ENCODE measurements around the gene ADAMTS4.
A peak's percentile ranks its signal among the peaks of the same experiment; 100 is the strongest.

Gene ADAMTS4

GRCh38 chr1:161157867-161158266, 41.0 kb downstream of the ADAMTS4 start:
- TF ChIP-seq EZH2phosphoT487 (IDR thresholded peaks at IDR 0.05; ENCODE audit: borderline replicate concordance, low read length), result no peak
- no peak for TF ChIP-seq CTCF (IDR thresholded peaks at IDR 0.05; ENCODE audit: low read depth, low read length, poor library complexity, severe bottlenecking)
- H3K79me2 ChIP-seq (ENCODE audit: control insufficient read depth, low read length), result peaks cover 33% of the 10 kb centered on the region
- peaks cover 42% of the 10 kb centered on the region for H3K36me3 ChIP-seq (ENCODE audit: control insufficient read depth, low read length)
- H3K27ac ChIP-seq (ENCODE audit: low read depth, low read length), result no peak overlapping the region
- H4K20me1 ChIP-seq (ENCODE audit: control insufficient read depth, insufficient read depth, low read depth, low read length), result no peaks in the 10 kb centered on the region
- H3F3A ChIP-seq (ENCODE audit: control insufficient read depth, insufficient read depth), result peaks cover 16% of the 10 kb centered on the region
- H3K4me3 ChIP-seq (ENCODE audit: low read length), result no peak overlapping the region
- H3K9me3 ChIP-seq (ENCODE audit: control insufficient read depth, insufficient read depth, low read length), result no peaks in the 10 kb centered on the region
- no peak overlapping the region for H3K4me2 ChIP-seq (ENCODE audit: low read length)
- H3K4me1 ChIP-seq (ENCODE audit: control insufficient read depth, low read length), result peaks cover 32% of the 10 kb centered on the region
- H3K27me3 ChIP-seq (ENCODE audit: control insufficient read depth, low read length), result no peaks in the 10 kb centered on the region
- H3K9me2 ChIP-seq (replicated peaks; ENCODE audit: control insufficient read depth, low read length), result no peaks in the 10 kb centered on the region

- Histone ChIP-seq H3K4me2 (ENCODE audit: low read length) (peak within 1 kb of the TSS; percentile 77), H3K9me3 (ENCODE audit: control insufficient read depth, insufficient read depth, low read length) (no peaks in the 10 kb centered on the region), H3F3A (ENCODE audit: control insufficient read depth, insufficient read depth) (peaks cover 16% of the 10 kb centered on the region), H3K9me2 (replicated peaks; ENCODE audit: control insufficient read depth, low read length) (no peaks in the 10 kb centered on the region), H3K27me3 (ENCODE audit: control insufficient read depth, low read length) (no peaks in the 10 kb centered on the region), H3K4me3 (ENCODE audit: low read length) (peak within 1 kb of the TSS; percentile 75), H3K79me2 (ENCODE audit: control insufficient read depth, low read length) (peaks cover 19% of the 10 kb centered on the region), H3K36me3 (ENCODE audit: control insufficient read depth, low read length) (peaks cover 28% of the 10 kb centered on the region), H3K27ac (ENCODE audit: low read depth, low read length) (peak within 1 kb of the TSS; percentile 77), H3K4me1 (ENCODE audit: control insufficient read depth, low read length) (peaks cover 20% of the 10 kb centered on the region), H4K20me1 (ENCODE audit: control insufficient read depth, insufficient read depth, low read depth, low read length) (no peaks in the 10 kb centered on the region)
- no peak for TF ChIP-seq CTCF (IDR thresholded peaks at IDR 0.05; ENCODE audit: low read depth, low read length, poor library complexity, severe bottlenecking)
- TF ChIP-seq EZH2phosphoT487 (IDR thresholded peaks at IDR 0.05; ENCODE audit: borderline replicate concordance, low read length), result no peak
Measured at GRCh38 chr1:161153682-161154337, 45.0 kb downstream of the ADAMTS4 start, which contains the start of gene UFC1. Gene UFC1, plus strand, starts transcription at chr1:161153978. Its CDS starts 20 bp downstream, at chr1:161153998.

GRCh38 chr1:161153176-161153575, 45.7 kb downstream of the ADAMTS4 start:
- TF ChIP-seq EZH2phosphoT487 (IDR thresholded peaks at IDR 0.05; ENCODE audit: borderline replicate concordance, low read length), result no peak
- no peak for TF ChIP-seq CTCF (IDR thresholded peaks at IDR 0.05; ENCODE audit: low read depth, low read length, poor library complexity, severe bottlenecking)
- Histone ChIP-seq H3K4me1 (ENCODE audit: control insufficient read depth, low read length) (peaks cover 14% of the 10 kb centered on the region), H3K9me3 (ENCODE audit: control insufficient read depth, insufficient read depth, low read length) (no peaks in the 10 kb centered on the region), H3K27ac (ENCODE audit: low read depth, low read length) (peak overlapping the region; percentile 77), H3F3A (ENCODE audit: control insufficient read depth, insufficient read depth) (peaks cover 11% of the 10 kb centered on the region), H3K27me3 (ENCODE audit: control insufficient read depth, low read length) (no peaks in the 10 kb centered on the region), H3K79me2 (ENCODE audit: control insufficient read depth, low read length) (peaks cover 19% of the 10 kb centered on the region), H3K36me3 (ENCODE audit: control insufficient read depth, low read length) (peaks cover 22% of the 10 kb centered on the region), H3K4me2 (ENCODE audit: low read length) (peak overlapping the region; percentile 77), H3K9me2 (replicated peaks; ENCODE audit: control insufficient read depth, low read length) (no peaks in the 10 kb centered on the region), H3K4me3 (ENCODE audit: low read length) (peak overlapping the region; percentile 75), H4K20me1 (ENCODE audit: control insufficient read depth, insufficient read depth, low read depth, low read length) (no peaks in the 10 kb centered on the region)

Measured in DOHH2 (cell line).